HEK293 (cell line): Measurements from ENCODE around the gene FABP7.

Source experiments
- GLI4 ChIP-seq: fragments of 450-650 bp; formaldehyde crosslinking; IDR thresholded peaks from 2 replicates; pipeline ENCODE4 v1.5.1; 2016; ENCODE audit warnings: missing biosample characterization, missing genetic modification characterization
- MYNN ChIP-seq: fragments of 450-650 bp; formaldehyde crosslinking; IDR thresholded peaks from 2 replicates; pipeline ENCODE4 v1.5.1; 2016; ENCODE audit warnings: missing biosample characterization, missing genetic modification characterization, borderline replicate concordance
- REPIN1 ChIP-seq: fragments of 450-650 bp; formaldehyde crosslinking; IDR thresholded peaks from 2 replicates; pipeline ENCODE4 v1.5.1; 2017; ENCODE audit warnings: missing biosample characterization, missing genetic modification characterization, low read depth
- ZEB2 ChIP-seq: fragments of 450-650 bp; formaldehyde crosslinking; IDR thresholded peaks from 2 replicates; pipeline ENCODE4 v1.5.1; 2016; ENCODE audit warnings: missing biosample characterization, missing genetic modification characterization
- ZNF121 ChIP-seq: fragments of 450-650 bp; formaldehyde crosslinking; IDR thresholded peaks from 2 replicates; pipeline ENCODE4 v1.5.1; 2016; ENCODE audit warnings: missing biosample characterization, missing genetic modification characterization
- ZNF184 ChIP-seq: fragments of 450-650 bp; IDR thresholded peaks from 2 replicates; pipeline ENCODE4 v1.5.1; 2018; ENCODE audit warnings: missing biosample characterization, mild to moderate bottlenecking, missing genetic modification characterization
- ZNF24 ChIP-seq: fragments of 450-650 bp; formaldehyde crosslinking; IDR thresholded peaks from 2 replicates; pipeline ENCODE4 v1.5.1; 2016; ENCODE audit warnings: missing biosample characterization, missing genetic modification characterization
- ZNF555 ChIP-seq: fragments of 450-650 bp; formaldehyde crosslinking; conservative IDR thresholded peaks from 2 replicates; pipeline ENCODE4 v1.5.1; 2017; ENCODE audit warnings: missing biosample characterization, mild to moderate bottlenecking, missing genetic modification characterization, inconsistent platforms
- ZNF626 ChIP-seq: fragments of 450-650 bp; sonication (Bioruptor Pico); formaldehyde crosslinking; IDR thresholded peaks from 2 replicates; pipeline ENCODE4 v1.5.1; 2018; ENCODE audit warnings: missing biosample characterization, missing genetic modification characterization, inconsistent platforms
- ZNF792 ChIP-seq: fragments of 450-650 bp; formaldehyde crosslinking; IDR thresholded peaks from 2 replicates; pipeline ENCODE4 v1.5.1; 2016; ENCODE audit warnings: missing biosample characterization, missing genetic modification characterization
- TF ChIP-seq, protein P1 (sequence below): fragments of 450-650 bp; formaldehyde crosslinking; IDR thresholded peaks from 2 replicates; pipeline ENCODE4 v1.5.1; 2016; ENCODE audit warnings: missing biosample characterization, missing genetic modification characterization
- TF ChIP-seq, protein P2 (sequence below): fragments of 450-650 bp; formaldehyde crosslinking; IDR thresholded peaks from 2 replicates; pipeline ENCODE4 v1.5.1; 2017; ENCODE audit warnings: missing biosample characterization, missing genetic modification characterization
- TF ChIP-seq, protein P3 (sequence below): fragments of 450-650 bp; formaldehyde crosslinking; IDR thresholded peaks from 2 replicates; pipeline ENCODE4 v1.5.1; 2016; ENCODE audit warnings: missing biosample characterization, missing genetic modification characterization
- TF ChIP-seq, protein P4 (sequence below): fragments of 450-650 bp; IDR thresholded peaks from 2 replicates; pipeline ENCODE4 v1.5.1; 2018; ENCODE audit warnings: missing biosample characterization, mild to moderate bottlenecking, missing genetic modification characterization

DNA sequence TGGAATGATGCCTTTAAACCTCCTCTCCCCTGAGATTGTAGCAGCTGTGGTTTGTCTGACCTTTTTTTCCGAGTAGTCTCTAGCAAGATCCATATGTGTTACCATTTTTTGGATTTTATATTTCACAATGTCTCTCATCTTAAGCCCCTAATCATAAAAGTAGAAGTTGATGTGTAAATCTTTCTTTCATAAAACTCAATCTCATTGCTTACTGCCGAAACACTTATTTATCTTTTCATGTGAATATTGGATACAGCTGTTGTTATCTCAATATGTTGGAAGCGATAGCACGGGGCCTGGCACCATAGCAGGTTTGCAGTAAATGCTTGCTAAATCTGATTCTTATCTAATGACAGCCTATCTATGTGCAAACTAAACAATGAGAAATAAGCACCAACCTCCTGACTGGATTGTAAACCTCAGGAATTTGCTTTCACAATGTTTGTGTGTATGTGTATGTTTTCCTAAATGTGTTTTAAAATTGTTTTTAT is 23.7 kb downstream of the FABP7 start:
- TF ChIP-seq, protein P1, sequence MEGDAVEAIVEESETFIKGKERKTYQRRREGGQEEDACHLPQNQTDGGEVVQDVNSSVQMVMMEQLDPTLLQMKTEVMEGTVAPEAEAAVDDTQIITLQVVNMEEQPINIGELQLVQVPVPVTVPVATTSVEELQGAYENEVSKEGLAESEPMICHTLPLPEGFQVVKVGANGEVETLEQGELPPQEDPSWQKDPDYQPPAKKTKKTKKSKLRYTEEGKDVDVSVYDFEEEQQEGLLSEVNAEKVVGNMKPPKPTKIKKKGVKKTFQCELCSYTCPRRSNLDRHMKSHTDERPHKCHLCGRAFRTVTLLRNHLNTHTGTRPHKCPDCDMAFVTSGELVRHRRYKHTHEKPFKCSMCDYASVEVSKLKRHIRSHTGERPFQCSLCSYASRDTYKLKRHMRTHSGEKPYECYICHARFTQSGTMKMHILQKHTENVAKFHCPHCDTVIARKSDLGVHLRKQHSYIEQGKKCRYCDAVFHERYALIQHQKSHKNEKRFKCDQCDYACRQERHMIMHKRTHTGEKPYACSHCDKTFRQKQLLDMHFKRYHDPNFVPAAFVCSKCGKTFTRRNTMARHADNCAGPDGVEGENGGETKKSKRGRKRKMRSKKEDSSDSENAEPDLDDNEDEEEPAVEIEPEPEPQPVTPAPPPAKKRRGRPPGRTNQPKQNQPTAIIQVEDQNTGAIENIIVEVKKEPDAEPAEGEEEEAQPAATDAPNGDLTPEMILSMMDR, result no peak
- TF ChIP-seq, protein P2, sequence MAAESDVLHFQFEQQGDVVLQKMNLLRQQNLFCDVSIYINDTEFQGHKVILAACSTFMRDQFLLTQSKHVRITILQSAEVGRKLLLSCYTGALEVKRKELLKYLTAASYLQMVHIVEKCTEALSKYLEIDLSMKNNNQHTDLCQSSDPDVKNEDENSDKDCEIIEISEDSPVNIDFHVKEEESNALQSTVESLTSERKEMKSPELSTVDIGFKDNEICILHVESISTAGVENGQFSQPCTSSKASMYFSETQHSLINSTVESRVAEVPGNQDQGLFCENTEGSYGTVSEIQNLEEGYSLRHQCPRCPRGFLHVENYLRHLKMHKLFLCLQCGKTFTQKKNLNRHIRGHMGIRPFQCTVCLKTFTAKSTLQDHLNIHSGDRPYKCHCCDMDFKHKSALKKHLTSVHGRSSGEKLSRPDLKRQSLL (tag by site-specific recombination), result no peak
- TF ChIP-seq, protein P3, sequence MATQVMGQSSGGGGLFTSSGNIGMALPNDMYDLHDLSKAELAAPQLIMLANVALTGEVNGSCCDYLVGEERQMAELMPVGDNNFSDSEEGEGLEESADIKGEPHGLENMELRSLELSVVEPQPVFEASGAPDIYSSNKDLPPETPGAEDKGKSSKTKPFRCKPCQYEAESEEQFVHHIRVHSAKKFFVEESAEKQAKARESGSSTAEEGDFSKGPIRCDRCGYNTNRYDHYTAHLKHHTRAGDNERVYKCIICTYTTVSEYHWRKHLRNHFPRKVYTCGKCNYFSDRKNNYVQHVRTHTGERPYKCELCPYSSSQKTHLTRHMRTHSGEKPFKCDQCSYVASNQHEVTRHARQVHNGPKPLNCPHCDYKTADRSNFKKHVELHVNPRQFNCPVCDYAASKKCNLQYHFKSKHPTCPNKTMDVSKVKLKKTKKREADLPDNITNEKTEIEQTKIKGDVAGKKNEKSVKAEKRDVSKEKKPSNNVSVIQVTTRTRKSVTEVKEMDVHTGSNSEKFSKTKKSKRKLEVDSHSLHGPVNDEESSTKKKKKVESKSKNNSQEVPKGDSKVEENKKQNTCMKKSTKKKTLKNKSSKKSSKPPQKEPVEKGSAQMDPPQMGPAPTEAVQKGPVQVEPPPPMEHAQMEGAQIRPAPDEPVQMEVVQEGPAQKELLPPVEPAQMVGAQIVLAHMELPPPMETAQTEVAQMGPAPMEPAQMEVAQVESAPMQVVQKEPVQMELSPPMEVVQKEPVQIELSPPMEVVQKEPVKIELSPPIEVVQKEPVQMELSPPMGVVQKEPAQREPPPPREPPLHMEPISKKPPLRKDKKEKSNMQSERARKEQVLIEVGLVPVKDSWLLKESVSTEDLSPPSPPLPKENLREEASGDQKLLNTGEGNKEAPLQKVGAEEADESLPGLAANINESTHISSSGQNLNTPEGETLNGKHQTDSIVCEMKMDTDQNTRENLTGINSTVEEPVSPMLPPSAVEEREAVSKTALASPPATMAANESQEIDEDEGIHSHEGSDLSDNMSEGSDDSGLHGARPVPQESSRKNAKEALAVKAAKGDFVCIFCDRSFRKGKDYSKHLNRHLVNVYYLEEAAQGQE (tag by site-specific recombination), result no peak
- TF ChIP-seq ZNF24 (tag by site-specific recombination), result no peak
- no peak for TF ChIP-seq ZNF626 (tag by site-specific recombination)
- TF ChIP-seq ZNF555 (tag by site-specific recombination), result no peak
- no peak for TF ChIP-seq ZNF121 (tag by site-specific recombination)
- no peak for TF ChIP-seq ZNF792 (tag by site-specific recombination)
- no peak for TF ChIP-seq GLI4 (tag by site-specific recombination)
- no peak for TF ChIP-seq REPIN1 (tag by site-specific recombination)
- TF ChIP-seq MYNN (tag by site-specific recombination), result no peak
- TF ChIP-seq ZEB2 (tag by site-specific recombination), result no peak
- no peak for TF ChIP-seq ZNF184 (tag by site-specific recombination)
- TF ChIP-seq, protein P4, sequence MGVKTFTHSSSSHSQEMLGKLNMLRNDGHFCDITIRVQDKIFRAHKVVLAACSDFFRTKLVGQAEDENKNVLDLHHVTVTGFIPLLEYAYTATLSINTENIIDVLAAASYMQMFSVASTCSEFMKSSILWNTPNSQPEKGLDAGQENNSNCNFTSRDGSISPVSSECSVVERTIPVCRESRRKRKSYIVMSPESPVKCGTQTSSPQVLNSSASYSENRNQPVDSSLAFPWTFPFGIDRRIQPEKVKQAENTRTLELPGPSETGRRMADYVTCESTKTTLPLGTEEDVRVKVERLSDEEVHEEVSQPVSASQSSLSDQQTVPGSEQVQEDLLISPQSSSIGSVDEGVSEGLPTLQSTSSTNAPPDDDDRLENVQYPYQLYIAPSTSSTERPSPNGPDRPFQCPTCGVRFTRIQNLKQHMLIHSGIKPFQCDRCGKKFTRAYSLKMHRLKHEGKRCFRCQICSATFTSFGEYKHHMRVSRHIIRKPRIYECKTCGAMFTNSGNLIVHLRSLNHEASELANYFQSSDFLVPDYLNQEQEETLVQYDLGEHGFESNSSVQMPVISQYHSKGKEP, result no peak
